GM23338 (cell line): Measurements from ENCODE around the gene CUBN. TPM values are rescaled to one million over a fixed set of nuclear protein-coding genes. Genes with fewer than 3 reads are reported as not detected.

Source experiments
- ATAC-seq: fragments of 200-7000 bp; cut with Tn5 transposase; 3 replicates; pipeline ENCODE4 v1.9.1; 2020
- DNase-seq: peaks from one replicate; pipeline ENCODE4 v3.0.0-alpha.2; 2015; ENCODE audit warnings: low spot score
- H2AFZ ChIP-seq: fragments of 200-600 bp; sonication (generic); 2 replicates; pipeline ENCODE4 v1.8.0; 2016; ENCODE audit warnings: antibody characterized with exemption, mild to moderate bottlenecking, moderate library complexity
- H3F3A ChIP-seq: fragments of 200-600 bp; sonication (generic); replicated peaks from 2 replicates; pipeline ENCODE4 v1.8.0; 2017; ENCODE audit warnings: antibody characterized with exemption, mixed run types, low read depth
- H3K27ac ChIP-seq: fragments of 200-600 bp; sonication (generic); 2 replicates; pipeline ENCODE4 v1.6.1; 2016; ENCODE audit warnings: low read depth
- H3K27me3 ChIP-seq: fragments of 200-600 bp; sonication (generic); 2 replicates; pipeline ENCODE4 v1.8.0; 2016; ENCODE audit warnings: mild to moderate bottlenecking, mixed run types, moderate library complexity; ENCODE audit not compliant: insufficient read depth
- H3K36me3 ChIP-seq: fragments of 200-600 bp; sonication (generic); 2 replicates; pipeline ENCODE4 v1.8.0; 2016; ENCODE audit warnings: mild to moderate bottlenecking; ENCODE audit not compliant: insufficient read depth
- H3K4me1 ChIP-seq: fragments of 200-600 bp; sonication (generic); 2 replicates; pipeline ENCODE4 v1.8.0; 2016; ENCODE audit warnings: mild to moderate bottlenecking, moderate library complexity; ENCODE audit not compliant: insufficient read depth
- H3K4me2 ChIP-seq: fragments of 200-600 bp; sonication (generic); 2 replicates; pipeline ENCODE4 v1.7.1; 2017; ENCODE audit warnings: mixed run types
- H3K4me3 ChIP-seq: fragments of 200-600 bp; sonication (generic); 2 replicates; pipeline ENCODE4 v1.6.1; 2016; ENCODE audit warnings: mixed run types
- H3K79me2 ChIP-seq: fragments of 200-600 bp; sonication (generic); replicated peaks from 2 replicates; pipeline ENCODE4 v1.8.0; 2017; ENCODE audit warnings: mild to moderate bottlenecking; ENCODE audit not compliant: insufficient read depth
- H3K9me2 ChIP-seq: fragments of 200-600 bp; sonication (generic); 2 replicates; pipeline ENCODE4 v1.8.0; 2017; ENCODE audit not compliant: insufficient read depth
- H4K20me1 ChIP-seq: fragments of 200-600 bp; sonication (generic); replicated peaks from 2 replicates; pipeline ENCODE4 v1.8.0; 2017; ENCODE audit warnings: mild to moderate bottlenecking; ENCODE audit not compliant: insufficient read depth
- H3K27ac Mint-ChIP-seq: 2 replicates; pipeline ENCODE4 v1.8.0; 2020; ENCODE audit warnings: inconsistent platforms, mild to moderate bottlenecking, moderate library complexity, mixed read lengths
- H3K27me3 Mint-ChIP-seq: 3 replicates; pipeline ENCODE4 v1.8.0; 2022; ENCODE audit warnings: low read depth, mild to moderate bottlenecking, moderate library complexity, mixed read lengths, inconsistent platforms; ENCODE audit not compliant: insufficient read depth, poor library complexity
- H3K36me3 Mint-ChIP-seq: 3 replicates; pipeline ENCODE4 v1.8.0; 2021; ENCODE audit warnings: low read depth, mild to moderate bottlenecking, inconsistent platforms, moderate library complexity, mixed read lengths
- H3K4me1 Mint-ChIP-seq: 3 replicates; pipeline ENCODE4 v1.8.0; 2020; ENCODE audit warnings: mild to moderate bottlenecking, inconsistent platforms, mixed read lengths
- H3K4me3 Mint-ChIP-seq: 3 replicates; pipeline ENCODE4 v1.8.0; 2021; ENCODE audit warnings: moderate library complexity, mild to moderate bottlenecking, inconsistent platforms, mixed read lengths
- H3K9me3 Mint-ChIP-seq: 3 replicates; pipeline ENCODE4 v1.8.0; 2020; ENCODE audit warnings: moderate library complexity, mild to moderate bottlenecking, inconsistent platforms, mixed read lengths
- CREB1 ChIP-seq: fragments of 250-450 bp; sonication (Bioruptor Pico); IDR thresholded peaks from 2 replicates; pipeline ENCODE4 v1.5.0; 2020; ENCODE audit warnings: low read depth, mild to moderate bottlenecking, moderate library complexity
- EZH2 ChIP-seq: fragments of 200-600 bp; sonication (generic); IDR thresholded peaks from one replicate; pipeline ENCODE4 v1.8.0; 2017; ENCODE audit warnings: antibody characterized with exemption, mild to moderate bottlenecking, low read depth; ENCODE audit not compliant: unreplicated experiment
- NANOG ChIP-seq: IDR thresholded peaks from 2 replicates; pipeline ENCODE4 v1.6.1; 2016; ENCODE audit warnings: antibody characterized with exemption, borderline replicate concordance
- POLR2AphosphoS5 ChIP-seq: IDR thresholded peaks from 2 replicates; pipeline ENCODE4 v1.6.1; 2016; ENCODE audit warnings: antibody characterized with exemption, low read depth
- STAT1 ChIP-seq: IDR thresholded peaks from one replicate; pipeline ENCODE4 v1.6.1; 2016; ENCODE audit warnings: antibody characterized with exemption; ENCODE audit not compliant: unreplicated experiment
- ZNF114 ChIP-seq: fragments of 250-450 bp; sonication (Bioruptor Pico); IDR thresholded peaks from 2 replicates; pipeline ENCODE4 v1.5.0; 2020; ENCODE audit warnings: mild to moderate bottlenecking, moderate library complexity
- ZNF331 ChIP-seq: fragments of 250-450 bp; sonication (Bioruptor Pico); IDR thresholded peaks from 2 replicates; pipeline ENCODE4 v1.5.0; 2020; ENCODE audit warnings: low read depth, mild to moderate bottlenecking, moderate library complexity
- polyA plus RNA-seq: library from polyadenylated mRNA; unstranded; fragments of >200 nt; fragmentation: Nextera tagmentation; extraction: Ambion mirVana; gene quantifications from 2 replicates; pipeline ENCODE4 v1.2.1, GENCODE V29; 2016
- total RNA-seq: library from RNA; depleted of rRNA; stranded (reverse); fragments of >200 nt; shearing (Covaris generic); gene quantifications from 2 replicates; pipeline ENCODE4 v1.2.3, GENCODE V29; 2014
- TF ChIP-seq, protein P1 (sequence below): IDR thresholded peaks from one replicate; pipeline ENCODE4 v1.6.1; 2018; ENCODE audit warnings: antibody characterized with exemption; ENCODE audit not compliant: unreplicated experiment
- TF ChIP-seq, protein P2 (sequence below): fragments of 250-450 bp; sonication (Bioruptor Pico); IDR thresholded peaks from 2 replicates; pipeline ENCODE4 v1.5.0; 2020; ENCODE audit warnings: mild to moderate bottlenecking, moderate library complexity
- TF ChIP-seq, protein P3 (sequence below): IDR thresholded peaks from 2 replicates; pipeline ENCODE4 v1.6.1; 2016; ENCODE audit warnings: antibody characterized with exemption

The CUBN gene
- total and polyA plus RNA-seq, 2 experiments from 2014 or later: 0.06 to 1.8 TPM

DNA sequence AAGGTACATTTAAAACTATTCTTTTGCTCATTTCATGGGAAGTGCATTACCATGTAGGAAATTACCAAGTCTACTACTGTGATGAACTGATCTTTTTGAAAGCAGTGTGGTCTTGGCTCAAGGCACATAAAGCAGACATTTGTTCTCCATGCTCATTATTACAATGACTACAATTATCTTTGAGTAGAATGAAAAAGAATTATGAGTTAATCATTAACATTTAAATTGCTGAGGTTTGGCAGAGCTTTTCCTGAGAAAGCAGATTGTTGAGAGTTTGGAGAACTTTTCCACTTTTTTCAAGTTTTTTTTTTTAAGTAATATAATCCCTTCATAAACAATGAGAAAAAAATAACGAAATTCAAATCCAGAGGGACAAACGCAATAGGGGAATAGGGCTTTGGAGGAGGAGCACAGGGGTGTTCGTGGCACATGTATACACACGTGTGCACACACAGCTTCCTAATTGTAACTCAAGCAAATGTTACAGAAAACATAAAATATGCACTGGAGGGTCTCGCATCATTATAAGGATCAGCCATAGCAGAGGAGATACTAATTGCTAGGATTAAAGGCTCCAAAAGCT is 8.9 kb upstream of the CUBN start (continued):
- TF ChIP-seq, protein P1, sequence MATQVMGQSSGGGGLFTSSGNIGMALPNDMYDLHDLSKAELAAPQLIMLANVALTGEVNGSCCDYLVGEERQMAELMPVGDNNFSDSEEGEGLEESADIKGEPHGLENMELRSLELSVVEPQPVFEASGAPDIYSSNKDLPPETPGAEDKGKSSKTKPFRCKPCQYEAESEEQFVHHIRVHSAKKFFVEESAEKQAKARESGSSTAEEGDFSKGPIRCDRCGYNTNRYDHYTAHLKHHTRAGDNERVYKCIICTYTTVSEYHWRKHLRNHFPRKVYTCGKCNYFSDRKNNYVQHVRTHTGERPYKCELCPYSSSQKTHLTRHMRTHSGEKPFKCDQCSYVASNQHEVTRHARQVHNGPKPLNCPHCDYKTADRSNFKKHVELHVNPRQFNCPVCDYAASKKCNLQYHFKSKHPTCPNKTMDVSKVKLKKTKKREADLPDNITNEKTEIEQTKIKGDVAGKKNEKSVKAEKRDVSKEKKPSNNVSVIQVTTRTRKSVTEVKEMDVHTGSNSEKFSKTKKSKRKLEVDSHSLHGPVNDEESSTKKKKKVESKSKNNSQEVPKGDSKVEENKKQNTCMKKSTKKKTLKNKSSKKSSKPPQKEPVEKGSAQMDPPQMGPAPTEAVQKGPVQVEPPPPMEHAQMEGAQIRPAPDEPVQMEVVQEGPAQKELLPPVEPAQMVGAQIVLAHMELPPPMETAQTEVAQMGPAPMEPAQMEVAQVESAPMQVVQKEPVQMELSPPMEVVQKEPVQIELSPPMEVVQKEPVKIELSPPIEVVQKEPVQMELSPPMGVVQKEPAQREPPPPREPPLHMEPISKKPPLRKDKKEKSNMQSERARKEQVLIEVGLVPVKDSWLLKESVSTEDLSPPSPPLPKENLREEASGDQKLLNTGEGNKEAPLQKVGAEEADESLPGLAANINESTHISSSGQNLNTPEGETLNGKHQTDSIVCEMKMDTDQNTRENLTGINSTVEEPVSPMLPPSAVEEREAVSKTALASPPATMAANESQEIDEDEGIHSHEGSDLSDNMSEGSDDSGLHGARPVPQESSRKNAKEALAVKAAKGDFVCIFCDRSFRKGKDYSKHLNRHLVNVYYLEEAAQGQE: no peak

- H3K27me3 Mint-ChIP-seq: no peaks in the 10 kb centered on the region
- H3K27ac ChIP-seq: no peak overlapping the region
- H3K27me3 ChIP-seq: no peaks in the 10 kb centered on the region
- no peak overlapping the region for H2AFZ ChIP-seq
- no peak overlapping the region for H3K4me3 Mint-ChIP-seq
- H3K4me3 ChIP-seq: no peak overlapping the region
- H3K9me3 Mint-ChIP-seq: no peaks in the 10 kb centered on the region
- no peaks in the 10 kb centered on the region for H4K20me1 ChIP-seq
- H3K36me3 Mint-ChIP-seq: no peaks in the 10 kb centered on the region
- peak; percentile 16 for DNase-seq
- H3K9me2 ChIP-seq: no peaks in the 10 kb centered on the region
- H3K36me3 ChIP-seq: no peaks in the 10 kb centered on the region
- H3K79me2 ChIP-seq: no peaks in the 10 kb centered on the region
- no peak overlapping the region for H3K4me2 ChIP-seq
- H3K4me1 Mint-ChIP-seq: peaks cover 17% of the 10 kb centered on the region
- ATAC-seq: peak; percentile 55
- no peaks in the 10 kb centered on the region for H3F3A ChIP-seq
- H3K4me1 ChIP-seq: 0 out of 2 replicates have a peak, but pooled peaks cover 7% of the 10 kb centered on the region
- no peak overlapping the region for H3K27ac Mint-ChIP-seq
- TF ChIP-seq ZNF331 (CRISPR knock-in tag) (no peak), EZH2 (no peak), CREB1 (CRISPR knock-in tag) (no peak), STAT1 (no peak), NANOG (no peak), POLR2AphosphoS5 (no peak), ZNF114 (CRISPR knock-in tag) (no peak)
- TF ChIP-seq, protein P1: no peak
- TF ChIP-seq, protein P2, sequence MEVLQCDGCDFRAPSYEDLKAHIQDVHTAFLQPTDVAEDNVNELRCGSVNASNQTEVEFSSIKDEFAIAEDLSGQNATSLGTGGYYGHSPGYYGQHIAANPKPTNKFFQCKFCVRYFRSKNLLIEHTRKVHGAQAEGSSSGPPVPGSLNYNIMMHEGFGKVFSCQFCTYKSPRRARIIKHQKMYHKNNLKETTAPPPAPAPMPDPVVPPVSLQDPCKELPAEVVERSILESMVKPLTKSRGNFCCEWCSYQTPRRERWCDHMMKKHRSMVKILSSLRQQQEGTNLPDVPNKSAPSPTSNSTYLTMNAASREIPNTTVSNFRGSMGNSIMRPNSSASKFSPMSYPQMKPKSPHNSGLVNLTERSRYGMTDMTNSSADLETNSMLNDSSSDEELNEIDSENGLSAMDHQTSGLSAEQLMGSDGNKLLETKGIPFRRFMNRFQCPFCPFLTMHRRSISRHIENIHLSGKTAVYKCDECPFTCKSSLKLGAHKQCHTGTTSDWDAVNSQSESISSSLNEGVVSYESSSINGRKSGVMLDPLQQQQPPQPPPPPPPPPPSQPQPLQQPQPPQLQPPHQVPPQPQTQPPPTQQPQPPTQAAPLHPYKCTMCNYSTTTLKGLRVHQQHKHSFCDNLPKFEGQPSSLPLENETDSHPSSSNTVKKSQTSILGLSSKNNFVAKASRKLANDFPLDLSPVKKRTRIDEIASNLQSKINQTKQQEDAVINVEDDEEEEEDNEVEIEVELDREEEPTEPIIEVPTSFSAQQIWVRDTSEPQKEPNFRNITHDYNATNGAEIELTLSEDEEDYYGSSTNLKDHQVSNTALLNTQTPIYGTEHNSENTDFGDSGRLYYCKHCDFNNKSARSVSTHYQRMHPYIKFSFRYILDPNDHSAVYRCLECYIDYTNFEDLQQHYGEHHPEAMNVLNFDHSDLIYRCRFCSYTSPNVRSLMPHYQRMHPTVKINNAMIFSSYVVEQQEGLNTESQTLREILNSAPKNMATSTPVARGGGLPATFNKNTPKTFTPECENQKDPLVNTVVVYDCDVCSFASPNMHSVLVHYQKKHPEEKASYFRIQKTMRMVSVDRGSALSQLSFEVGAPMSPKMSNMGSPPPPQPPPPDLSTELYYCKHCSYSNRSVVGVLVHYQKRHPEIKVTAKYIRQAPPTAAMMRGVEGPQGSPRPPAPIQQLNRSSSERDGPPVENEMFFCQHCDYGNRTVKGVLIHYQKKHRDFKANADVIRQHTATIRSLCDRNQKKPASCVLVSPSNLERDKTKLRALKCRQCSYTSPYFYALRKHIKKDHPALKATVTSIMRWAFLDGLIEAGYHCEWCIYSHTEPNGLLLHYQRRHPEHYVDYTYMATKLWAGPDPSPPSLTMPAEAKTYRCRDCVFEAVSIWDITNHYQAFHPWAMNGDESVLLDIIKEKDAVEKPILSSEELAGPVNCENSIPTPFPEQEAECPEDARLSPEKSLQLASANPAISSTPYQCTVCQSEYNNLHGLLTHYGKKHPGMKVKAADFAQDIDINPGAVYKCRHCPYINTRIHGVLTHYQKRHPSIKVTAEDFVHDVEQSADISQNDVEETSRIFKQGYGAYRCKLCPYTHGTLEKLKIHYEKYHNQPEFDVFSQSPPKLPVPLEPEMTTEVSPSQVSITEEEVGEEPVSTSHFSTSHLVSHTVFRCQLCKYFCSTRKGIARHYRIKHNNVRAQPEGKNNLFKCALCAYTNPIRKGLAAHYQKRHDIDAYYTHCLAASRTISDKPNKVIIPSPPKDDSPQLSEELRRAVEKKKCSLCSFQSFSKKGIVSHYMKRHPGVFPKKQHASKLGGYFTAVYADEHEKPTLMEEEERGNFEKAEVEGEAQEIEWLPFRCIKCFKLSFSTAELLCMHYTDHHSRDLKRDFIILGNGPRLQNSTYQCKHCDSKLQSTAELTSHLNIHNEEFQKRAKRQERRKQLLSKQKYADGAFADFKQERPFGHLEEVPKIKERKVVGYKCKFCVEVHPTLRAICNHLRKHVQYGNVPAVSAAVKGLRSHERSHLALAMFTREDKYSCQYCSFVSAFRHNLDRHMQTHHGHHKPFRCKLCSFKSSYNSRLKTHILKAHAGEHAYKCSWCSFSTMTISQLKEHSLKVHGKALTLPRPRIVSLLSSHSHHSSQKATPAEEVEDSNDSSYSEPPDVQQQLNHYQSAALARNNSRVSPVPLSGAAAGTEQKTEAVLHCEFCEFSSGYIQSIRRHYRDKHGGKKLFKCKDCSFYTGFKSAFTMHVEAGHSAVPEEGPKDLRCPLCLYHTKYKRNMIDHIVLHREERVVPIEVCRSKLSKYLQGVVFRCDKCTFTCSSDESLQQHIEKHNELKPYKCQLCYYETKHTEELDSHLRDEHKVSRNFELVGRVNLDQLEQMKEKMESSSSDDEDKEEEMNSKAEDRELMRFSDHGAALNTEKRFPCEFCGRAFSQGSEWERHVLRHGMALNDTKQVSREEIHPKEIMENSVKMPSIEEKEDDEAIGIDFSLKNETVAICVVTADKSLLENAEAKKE: no peak
- TF ChIP-seq, protein P3, sequence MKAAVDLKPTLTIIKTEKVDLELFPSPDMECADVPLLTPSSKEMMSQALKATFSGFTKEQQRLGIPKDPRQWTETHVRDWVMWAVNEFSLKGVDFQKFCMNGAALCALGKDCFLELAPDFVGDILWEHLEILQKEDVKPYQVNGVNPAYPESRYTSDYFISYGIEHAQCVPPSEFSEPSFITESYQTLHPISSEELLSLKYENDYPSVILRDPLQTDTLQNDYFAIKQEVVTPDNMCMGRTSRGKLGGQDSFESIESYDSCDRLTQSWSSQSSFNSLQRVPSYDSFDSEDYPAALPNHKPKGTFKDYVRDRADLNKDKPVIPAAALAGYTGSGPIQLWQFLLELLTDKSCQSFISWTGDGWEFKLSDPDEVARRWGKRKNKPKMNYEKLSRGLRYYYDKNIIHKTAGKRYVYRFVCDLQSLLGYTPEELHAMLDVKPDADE: no peak
Measured at GRCh38 chr10:17134737-17135260, 5.2 kb upstream of the CUBN start.
